Gastrocnemius medialis (tissue), 4 donors: Measurements from ENCODE around the gene TLE4.

ENCODE experiments used
- CTCF ChIP-seq, 5 experiments: fragments of 450-650 bp in 3 of 5; fragments of 200-600 bp in 2 of 5; sonication (generic) in 2 of 5; IDR thresholded peaks in 4 of 5; conservative IDR thresholded peaks in 1 of 5; 1 replicate in 4 of 5; 2 replicates in 1 of 5; pipeline ENCODE4 v1.5.1; 2016 to 2019; ENCODE audit warnings: antibody characterized with exemption in 5 of 5, mild to moderate bottlenecking in 3 of 5, moderate library complexity in 3 of 5
- POLR2A ChIP-seq, 2 donors: fragments of 450-650 bp; IDR thresholded peaks; one replicate each; pipeline ENCODE4 v1.6.1; 2017; ENCODE audit warnings: antibody characterized with exemption in 2 of 2, mild to moderate bottlenecking in 2 of 2, moderate library complexity in 2 of 2

- TF ChIP-seq CTCF (IDR thresholded peaks at IDR 0.05 in 4 of 5, conservative IDR thresholded peaks at IDR 0.05 in 1 of 5) (no peak), POLR2A (IDR thresholded peaks at IDR 0.05) (no peak)
These were observed 1.8 kb upstream of the TLE4 start for GRCh38 chr9:79569814-79570447.
